ENCODE data around the gene LILRA5.
"Not testable (repeated sequence)": the region's sequence is repeated elsewhere in the genome, so short reads cannot be mapped to it uniquely, and the experiment has no call there.

The LILRA5 gene

GRCh38 chr19:54302257-54302656, 10.7 kb downstream of the LILRA5 start:
- no peak for DNase-seq (ENCODE audit: low read depth, low spot score)

- no peak for DNase-seq (ENCODE audit: low read depth, low spot score)
These were observed 13.5 kb downstream of the LILRA5 start for GRCh38 chr19:54299515-54299914.

GRCh38 chr19:54299126-54299498, 13.9 kb downstream of the LILRA5 start:
- no peak for DNase-seq (ENCODE audit: low read depth, low spot score)

- no peak for DNase-seq (ENCODE audit: low read depth, low spot score)
These were observed 14.4 kb downstream of the LILRA5 start for GRCh38 chr19:54298357-54299125.

GRCh38 chr19:54297759-54298305, 15.1 kb downstream of the LILRA5 start:
- no peak for DNase-seq (ENCODE audit: low read depth, low spot score)

GRCh38 chr19:54294539-54294938, 18.4 kb downstream of the LILRA5 start:
- DNase-seq (ENCODE audit: low read depth, low spot score): no peak

GRCh38 chr19:54289160-54289559, 23.8 kb downstream of the LILRA5 start:
- DNase-seq (ENCODE audit: low read depth, low spot score): not testable (repeated sequence)

GRCh38 chr19:54287456-54287855, 25.5 kb downstream of the LILRA5 start:
- no peak for DNase-seq (ENCODE audit: low read depth, low spot score)

GRCh38 chr19:54286283-54286682, 26.7 kb downstream of the LILRA5 start:
- DNase-seq (ENCODE audit: low read depth, low spot score): not testable (repeated sequence)

- DNase-seq (ENCODE audit: low read depth, low spot score): not testable (repeated sequence)
These were observed 27.4 kb downstream of the LILRA5 start for GRCh38 chr19:54285427-54286056.

GRCh38 chr19:54282686-54283470, 30.1 kb downstream of the LILRA5 start:
- DNase-seq (ENCODE audit: low read depth, low spot score): no peak

GRCh38 chr19:54281729-54282075, 31.3 kb downstream of the LILRA5 start:
- not testable (repeated sequence) for DNase-seq (ENCODE audit: low read depth, low spot score)

GRCh38 chr19:54281007-54281728, 31.8 kb downstream of the LILRA5 start, which contains the start of gene LILRB2:
Gene LILRB2 (minus strand): TSS chr19:54281110. CDS start chr19:54280496, 614 bp downstream.
- no peak for DNase-seq (ENCODE audit: low read depth, low spot score)

- not testable (repeated sequence) for DNase-seq (ENCODE audit: low read depth, low spot score)
These were observed 32.5 kb downstream of the LILRA5 start for GRCh38 chr19:54280441-54280840.

- DNase-seq (ENCODE audit: low read depth, low spot score): not testable (repeated sequence)
These were observed 32.9 kb downstream of the LILRA5 start for GRCh38 chr19:54280025-54280424.

GRCh38 chr19:54279406-54279962, 33.5 kb downstream of the LILRA5 start:
- DNase-seq (ENCODE audit: low read depth, low spot score): no peak

GRCh38 chr19:54278571-54279195, 34.3 kb downstream of the LILRA5 start:
- DNase-seq (ENCODE audit: low read depth, low spot score): not testable (repeated sequence)

- DNase-seq (ENCODE audit: low read depth, low spot score): not testable (repeated sequence)
These were observed 34.9 kb downstream of the LILRA5 start for GRCh38 chr19:54278056-54278455.

- DNase-seq (ENCODE audit: low read depth, low spot score): not testable (repeated sequence)
These were observed 35.8 kb downstream of the LILRA5 start for GRCh38 chr19:54277111-54277615.

GRCh38 chr19:54275951-54276350, 37.0 kb downstream of the LILRA5 start:
- no peak for DNase-seq (ENCODE audit: low read depth, low spot score)

Measured in brain pericyte (primary cell).